ENCODE measurements around the gene PDCD11.

PDCD11 gene

GRCh38 chr10:103417601-103418000 is 21.2 kb downstream of the PDCD11 start:
- DNase-seq (ENCODE audit: low spot score) = no peak

- no peak for DNase-seq (ENCODE audit: low spot score)
Measured at GRCh38 chr10:103419101-103419500, 22.7 kb downstream of the PDCD11 start.

GRCh38 chr10:103423748-103424147 is 27.3 kb downstream of the PDCD11 start:
- no peak for DNase-seq (ENCODE audit: low spot score)

GRCh38 chr10:103427866-103428265 is 31.4 kb downstream of the PDCD11 start:
- no peak for DNase-seq (ENCODE audit: low spot score)

- DNase-seq (ENCODE audit: low spot score) = no peak
Measured at GRCh38 chr10:103428989-103429643, 32.7 kb downstream of the PDCD11 start.

- no peak for DNase-seq (ENCODE audit: low spot score)
Measured at GRCh38 chr10:103429647-103430046, 33.2 kb downstream of the PDCD11 start.

- DNase-seq (ENCODE audit: low spot score) = no peak
Measured at GRCh38 chr10:103431902-103432301, 35.5 kb downstream of the PDCD11 start.

GRCh38 chr10:103433858-103434257 is 37.4 kb downstream of the PDCD11 start:
- no peak for DNase-seq (ENCODE audit: low spot score)

- no peak for DNase-seq (ENCODE audit: low spot score)
Measured at GRCh38 chr10:103439776-103440175, 43.4 kb downstream of the PDCD11 start.

- no peak for DNase-seq (ENCODE audit: low spot score)
Measured at GRCh38 chr10:103440416-103440815, 44.0 kb downstream of the PDCD11 start.

GRCh38 chr10:103441206-103441605 is 44.8 kb downstream of the PDCD11 start:
- DNase-seq (ENCODE audit: low spot score) = no peak

GRCh38 chr10:103441611-103442010 is 45.2 kb downstream of the PDCD11 start:
- DNase-seq (ENCODE audit: low spot score) = no peak

GRCh38 chr10:103442031-103442461 is 45.6 kb downstream of the PDCD11 start:
- no peak for DNase-seq (ENCODE audit: low spot score)

- DNase-seq (ENCODE audit: low spot score) = no peak
Measured at GRCh38 chr10:103443475-103444185, 47.2 kb downstream of the PDCD11 start.

- DNase-seq (ENCODE audit: low spot score) = no peak
Measured at GRCh38 chr10:103444478-103444877, 48.1 kb downstream of the PDCD11 start.

- DNase-seq (ENCODE audit: low spot score) = no peak
Measured at GRCh38 chr10:103445366-103445765, 48.9 kb downstream of the PDCD11 start.

GRCh38 chr10:103445767-103446567 is 49.5 kb downstream of the PDCD11 start:
- DNase-seq (ENCODE audit: low spot score) = no peak

- no peak for DNase-seq (ENCODE audit: low spot score)
Measured at GRCh38 chr10:103447187-103447586, 50.8 kb downstream of the PDCD11 start.

- DNase-seq (ENCODE audit: low spot score) = no peak
Measured at GRCh38 chr10:103448746-103449145, 52.3 kb downstream of the PDCD11 start.

GRCh38 chr10:103449208-103450144 is 53.0 kb downstream of the PDCD11 start:
- no peak for DNase-seq (ENCODE audit: low spot score)

- DNase-seq (ENCODE audit: low spot score) = no peak
Measured at GRCh38 chr10:103450201-103450695, 53.8 kb downstream of the PDCD11 start.
